ENCODE results near the gene TENT5A.

TENT5A gene

DNA sequence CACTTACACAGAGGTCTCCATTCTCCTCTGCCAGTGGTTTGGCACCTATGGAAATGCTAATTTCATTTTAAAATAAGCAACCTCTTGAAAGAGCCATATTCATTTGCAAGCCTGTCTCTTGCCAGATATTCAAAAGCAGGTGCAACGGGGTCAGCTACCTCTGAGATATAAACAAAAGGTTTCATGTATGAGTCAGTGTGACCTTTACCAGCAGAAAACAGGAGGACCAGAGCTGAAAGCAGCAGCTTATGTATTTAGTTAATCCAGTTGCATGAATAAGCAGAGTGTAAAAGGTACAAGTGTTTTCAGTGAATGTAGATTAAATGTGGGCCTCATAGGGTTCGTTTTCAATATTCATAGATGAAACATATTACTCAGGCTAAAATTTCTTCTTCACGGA, 56.0 kb downstream of the TENT5A start:
- Histone ChIP-seq H3K27me3 (no peaks in the 10 kb centered on the region), H3K4me1 (ENCODE audit: control insufficient read depth in 1 of 2, insufficient read depth in 1 of 2, low read depth in 1 of 2, low read length in 1 of 2) (no peaks in the 10 kb centered on the region), H3K4me3 (ENCODE audit: low read depth in 1 of 2, low read length in 1 of 2) (no peak overlapping the region), H3K27ac (no peak overlapping the region), H3K9me3 (no peaks in the 10 kb centered on the region), H3K36me3 (no peaks in the 10 kb centered on the region)
- TF ChIP-seq, protein P1, sequence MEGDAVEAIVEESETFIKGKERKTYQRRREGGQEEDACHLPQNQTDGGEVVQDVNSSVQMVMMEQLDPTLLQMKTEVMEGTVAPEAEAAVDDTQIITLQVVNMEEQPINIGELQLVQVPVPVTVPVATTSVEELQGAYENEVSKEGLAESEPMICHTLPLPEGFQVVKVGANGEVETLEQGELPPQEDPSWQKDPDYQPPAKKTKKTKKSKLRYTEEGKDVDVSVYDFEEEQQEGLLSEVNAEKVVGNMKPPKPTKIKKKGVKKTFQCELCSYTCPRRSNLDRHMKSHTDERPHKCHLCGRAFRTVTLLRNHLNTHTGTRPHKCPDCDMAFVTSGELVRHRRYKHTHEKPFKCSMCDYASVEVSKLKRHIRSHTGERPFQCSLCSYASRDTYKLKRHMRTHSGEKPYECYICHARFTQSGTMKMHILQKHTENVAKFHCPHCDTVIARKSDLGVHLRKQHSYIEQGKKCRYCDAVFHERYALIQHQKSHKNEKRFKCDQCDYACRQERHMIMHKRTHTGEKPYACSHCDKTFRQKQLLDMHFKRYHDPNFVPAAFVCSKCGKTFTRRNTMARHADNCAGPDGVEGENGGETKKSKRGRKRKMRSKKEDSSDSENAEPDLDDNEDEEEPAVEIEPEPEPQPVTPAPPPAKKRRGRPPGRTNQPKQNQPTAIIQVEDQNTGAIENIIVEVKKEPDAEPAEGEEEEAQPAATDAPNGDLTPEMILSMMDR (IDR thresholded peaks at IDR 0.05): no peak
